Activated T-helper 1 cell treated with anti-CD3 and anti-CD28 coated beads, Interleukin-2, amount 50 U/mL, for 16 hours (primary cell): ENCODE data around the gene DSCAM.

Experiments used
- DNase-seq, 2 donors: peaks; one replicate each; pipeline ENCODE4 v3.0.0-alpha.2; 2020; ENCODE audit warnings: low read depth in 1 of 2, low spot score in 1 of 2

DSCAM gene

DNA sequence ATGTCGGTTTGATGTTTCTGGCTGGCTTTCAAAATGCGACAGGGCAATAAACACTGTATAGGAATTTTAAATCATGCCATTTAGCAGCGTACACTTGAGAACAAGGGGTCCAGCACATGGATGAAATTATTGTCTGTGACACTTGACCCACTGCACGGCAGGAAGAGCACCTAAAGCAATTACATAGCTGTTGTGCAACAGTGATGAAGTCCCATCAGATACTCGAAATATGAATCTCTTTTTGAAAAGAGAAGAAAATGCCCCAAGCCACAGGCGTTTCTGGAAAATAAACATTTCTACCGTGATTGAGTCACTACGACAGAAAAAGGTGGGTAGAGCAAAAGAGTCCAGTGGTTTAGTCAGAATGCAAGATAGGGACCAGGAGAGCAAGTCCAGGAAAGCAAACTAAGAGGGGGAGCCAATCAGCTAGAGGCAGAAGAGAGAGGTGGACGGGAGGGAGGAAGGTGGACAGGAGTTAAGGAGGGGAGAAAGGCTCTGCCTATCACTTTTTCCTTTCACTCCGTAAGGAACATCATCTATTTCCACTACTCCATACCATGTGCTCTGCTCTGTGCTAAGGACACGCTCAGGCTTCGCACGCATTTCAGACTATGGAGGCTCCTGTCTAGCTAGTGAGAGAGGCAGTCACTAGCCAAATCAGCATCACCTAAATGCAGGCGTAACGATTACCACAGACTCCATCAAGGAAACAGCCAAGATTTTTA, 6.4 kb downstream of the DSCAM start:
- no peak for DNase-seq

DNA sequence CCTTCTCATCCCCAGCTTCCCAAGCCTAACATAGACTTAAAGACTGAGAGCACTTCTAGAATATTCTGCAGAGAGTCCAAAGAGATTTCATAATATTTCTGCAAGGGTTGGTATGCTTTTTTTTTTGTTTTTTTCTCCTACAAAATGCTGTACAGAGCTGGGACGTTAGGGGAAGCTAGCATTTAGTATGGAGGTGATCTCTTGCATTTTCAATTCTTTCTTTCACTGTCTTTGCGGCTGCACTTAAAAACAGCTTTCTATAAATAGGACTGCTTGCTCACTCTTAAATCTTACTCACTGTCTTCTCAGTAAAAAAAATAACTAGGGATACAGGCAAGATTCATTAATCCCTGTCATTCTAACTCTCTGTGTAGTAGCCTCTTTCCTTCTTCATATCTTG, 7.4 kb downstream of the DSCAM start:
- no peak for DNase-seq

DNA sequence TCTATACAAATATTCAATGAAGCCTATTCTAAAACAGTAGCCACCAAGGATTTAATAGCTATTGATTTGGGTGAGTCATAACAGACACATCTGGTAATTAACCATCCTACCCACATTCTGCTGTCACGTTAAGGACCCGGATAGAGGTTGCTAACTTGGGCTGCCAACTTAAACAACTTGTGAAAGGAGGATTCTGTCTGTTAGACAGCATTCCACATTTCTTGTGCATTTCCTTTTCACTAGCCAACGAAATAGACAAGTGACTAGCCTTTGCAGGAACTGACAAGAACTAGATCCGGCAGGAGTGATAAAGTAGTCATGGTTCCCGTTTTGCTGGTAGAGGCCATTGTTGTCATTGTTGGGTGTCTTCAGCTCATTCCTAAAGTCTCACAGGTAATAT, 9.5 kb downstream of the DSCAM start:
- no peak for DNase-seq

DNA sequence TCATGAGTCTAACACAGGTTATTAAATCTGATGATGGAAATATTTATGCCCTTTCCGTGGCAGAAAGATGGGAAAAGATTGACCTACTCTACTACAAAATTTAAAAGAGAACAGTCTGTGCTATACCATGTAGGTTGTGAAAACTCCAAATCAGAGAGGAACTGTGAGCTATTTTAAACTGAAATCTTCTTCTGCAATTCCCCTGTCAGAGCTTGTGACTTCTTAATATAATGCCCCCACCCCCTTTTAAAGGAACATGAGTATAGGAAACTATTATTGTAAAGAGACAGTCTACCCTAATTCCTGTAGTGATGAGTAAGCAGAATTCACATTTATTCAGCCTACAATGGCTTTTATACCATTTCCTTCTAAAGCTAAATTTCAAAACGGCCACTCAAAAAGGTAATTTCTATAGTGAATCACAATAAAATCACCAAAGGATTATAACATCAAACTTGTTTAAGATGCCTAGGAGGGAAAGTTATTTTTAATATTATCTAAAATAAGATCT, 11.7 kb downstream of the DSCAM start:
- no peak for DNase-seq

DNA sequence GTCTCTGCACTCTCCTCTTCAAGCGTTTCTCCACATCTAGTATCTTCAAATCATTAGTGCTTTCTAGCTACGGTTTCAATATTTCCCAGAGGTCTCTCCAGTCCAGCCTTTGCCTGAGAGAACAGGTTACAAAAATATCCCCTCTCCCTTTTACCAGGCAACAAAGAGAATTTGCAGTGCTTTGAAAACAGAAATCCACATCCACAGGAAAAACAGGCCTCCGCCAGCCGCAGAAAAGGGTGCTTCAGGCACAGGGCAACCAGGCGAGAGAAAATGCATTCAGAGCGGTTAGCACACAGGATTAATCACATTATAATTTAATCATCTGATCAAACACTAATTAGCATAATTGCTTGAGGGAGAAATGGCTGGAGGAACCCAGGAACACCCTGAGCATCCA, 13.8 kb downstream of the DSCAM start:
- DNase-seq, result no peak

DNA sequence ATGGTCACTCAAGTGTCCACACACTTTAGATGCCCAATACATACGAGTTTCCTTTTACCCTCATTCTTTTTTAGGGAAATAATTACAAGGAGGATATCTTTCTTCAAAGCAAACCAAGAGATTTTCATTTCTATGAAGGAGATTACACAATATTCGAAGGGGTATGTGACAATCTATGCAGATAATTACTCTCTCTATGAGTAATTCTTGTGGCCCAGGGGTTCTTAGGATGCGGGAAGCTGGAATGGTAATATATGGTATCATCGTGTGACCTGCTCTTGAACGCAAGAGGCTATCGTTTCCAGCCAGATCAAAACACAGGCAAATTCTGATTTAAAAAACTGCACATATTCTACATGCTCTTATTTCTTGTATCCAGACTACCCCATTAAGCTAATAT, 14.6 kb downstream of the DSCAM start:
- no peak for DNase-seq

DNA sequence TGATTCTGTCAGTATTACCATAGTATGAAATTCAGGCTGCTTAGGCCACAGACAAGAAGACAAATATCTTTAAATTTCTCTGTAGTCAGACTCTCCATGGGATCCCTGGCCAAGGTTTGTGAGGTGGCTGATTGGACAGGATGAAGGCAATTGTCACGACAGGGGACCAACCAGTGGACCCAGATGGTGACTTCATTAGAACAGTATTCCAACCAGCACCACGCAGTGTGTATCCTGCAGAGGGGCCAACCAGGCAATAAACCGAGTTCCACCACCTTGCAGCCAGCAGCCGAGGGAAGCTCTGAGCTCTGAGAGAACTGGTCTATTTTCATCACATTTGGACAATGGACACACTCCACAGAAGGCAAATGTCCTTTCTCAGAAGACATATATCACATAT, 16.1 kb downstream of the DSCAM start:
- no peak for DNase-seq

DNA sequence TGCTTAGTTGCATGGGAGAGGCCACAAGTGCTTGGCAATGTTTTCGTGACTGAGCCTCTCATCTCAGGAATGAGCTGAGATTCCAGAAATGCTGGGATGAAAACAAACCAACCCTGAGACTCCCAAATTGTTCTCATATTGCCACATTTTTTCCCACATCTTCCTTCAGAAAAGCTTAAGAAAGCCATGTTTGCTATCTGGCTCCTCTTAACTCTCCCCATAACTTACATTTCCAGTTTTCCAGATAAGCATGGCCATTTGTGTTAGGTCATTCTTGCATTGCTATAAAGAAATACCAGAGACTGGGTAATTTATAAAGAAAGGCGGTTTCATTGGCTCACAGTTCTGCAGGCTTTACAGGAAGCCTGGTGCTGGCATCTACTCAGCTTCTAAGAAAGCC, 17.2 kb downstream of the DSCAM start:
- no peak for DNase-seq

DNA sequence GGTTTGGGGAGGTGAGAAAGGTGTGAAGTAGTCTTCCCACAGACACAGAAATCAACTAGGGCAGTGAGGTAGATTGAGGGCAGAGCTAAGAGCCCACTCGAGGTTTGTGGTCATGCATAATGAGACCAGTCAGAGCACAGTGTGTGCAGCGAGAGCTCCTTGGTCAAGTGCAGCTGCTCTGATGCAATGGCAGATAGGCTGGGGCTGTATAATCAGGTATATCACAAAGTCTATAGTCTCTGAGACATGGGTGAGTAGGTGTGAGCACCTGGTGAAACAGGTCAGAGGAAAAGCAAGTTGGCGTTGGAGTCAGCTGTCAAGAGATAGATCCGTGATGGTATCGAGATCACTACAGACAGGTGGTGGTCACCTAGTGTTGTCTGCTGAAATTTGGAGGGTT, 17.6 kb downstream of the DSCAM start:
- no peak for DNase-seq

DNA sequence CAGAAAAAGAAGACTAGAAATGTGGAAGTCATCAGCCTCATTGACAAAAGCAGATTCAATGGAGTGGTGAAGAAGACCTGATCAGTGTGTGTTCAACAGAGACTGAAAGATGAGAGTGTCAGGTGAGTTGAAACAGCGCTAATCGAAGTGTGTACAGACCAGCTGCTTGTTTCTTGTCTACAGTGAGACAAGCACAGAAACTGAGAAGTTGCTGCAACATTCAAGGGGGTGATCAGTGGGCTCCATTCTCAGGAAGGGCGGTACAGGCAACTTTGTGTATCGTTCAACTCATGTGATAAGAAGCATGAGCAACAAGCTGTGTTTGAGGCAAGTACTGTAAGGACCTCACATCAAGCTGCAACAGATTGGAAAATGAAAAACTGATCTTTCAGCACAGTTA, 19.4 kb downstream of the DSCAM start:
- DNase-seq, result no peak

DNA sequence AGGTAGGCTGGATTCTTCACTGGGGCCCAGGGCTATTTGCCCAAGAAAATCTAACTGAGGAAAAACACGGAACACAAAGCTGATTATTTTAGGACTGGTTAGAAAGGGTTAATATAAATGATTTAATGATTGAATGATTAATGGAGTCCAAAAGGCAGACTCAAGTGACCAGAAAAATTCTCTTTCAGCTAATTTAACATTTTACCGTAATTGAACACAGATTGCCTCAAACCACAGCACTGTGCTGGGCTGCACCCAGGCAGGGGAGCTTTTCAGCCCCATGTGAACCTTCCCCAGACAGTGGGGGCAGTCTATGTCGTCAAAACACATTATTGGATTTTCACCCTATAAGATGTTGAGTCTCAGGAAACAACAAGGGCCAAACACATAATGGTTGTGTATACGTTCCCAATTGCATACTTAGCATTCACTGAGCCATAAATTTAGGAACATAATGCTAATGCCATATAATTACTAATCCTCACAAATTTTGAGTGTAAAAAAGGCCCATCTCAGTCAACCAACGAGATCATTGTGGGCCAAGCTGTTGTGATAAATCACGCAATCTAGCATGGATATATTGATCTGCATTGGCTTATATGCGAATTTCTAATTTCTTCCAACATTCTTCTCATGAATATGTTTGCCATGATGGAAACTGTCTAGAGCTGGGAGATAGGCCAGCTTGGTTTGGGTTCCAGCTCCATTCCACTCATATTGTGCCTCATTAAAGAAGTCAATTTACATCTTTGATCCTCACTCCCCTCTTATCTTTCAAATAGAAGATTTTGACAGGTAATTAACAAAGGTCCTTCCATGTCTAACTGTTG, 27.7 kb downstream of the DSCAM start:
- DNase-seq, result no peak

DNA sequence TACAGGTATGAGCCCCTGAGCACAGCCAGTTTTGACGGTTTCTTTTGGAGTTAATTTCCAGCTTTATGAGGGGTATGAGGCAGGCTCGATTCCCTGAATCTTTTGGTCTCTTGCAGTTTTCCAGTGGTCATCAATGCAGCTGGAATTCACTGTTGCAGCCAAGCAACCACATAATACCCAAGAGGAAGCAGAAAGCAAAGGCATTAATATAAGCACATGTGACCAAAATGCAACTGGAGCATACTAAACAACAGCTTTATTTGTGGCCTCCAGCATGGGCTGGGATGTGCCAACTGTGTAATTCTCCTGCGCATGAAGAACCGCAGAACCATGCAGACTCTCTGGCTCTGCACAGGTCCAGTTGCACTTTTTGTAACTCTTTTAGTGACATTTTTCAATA, 33.0 kb downstream of the DSCAM start:
- DNase-seq, result no peak

DNA sequence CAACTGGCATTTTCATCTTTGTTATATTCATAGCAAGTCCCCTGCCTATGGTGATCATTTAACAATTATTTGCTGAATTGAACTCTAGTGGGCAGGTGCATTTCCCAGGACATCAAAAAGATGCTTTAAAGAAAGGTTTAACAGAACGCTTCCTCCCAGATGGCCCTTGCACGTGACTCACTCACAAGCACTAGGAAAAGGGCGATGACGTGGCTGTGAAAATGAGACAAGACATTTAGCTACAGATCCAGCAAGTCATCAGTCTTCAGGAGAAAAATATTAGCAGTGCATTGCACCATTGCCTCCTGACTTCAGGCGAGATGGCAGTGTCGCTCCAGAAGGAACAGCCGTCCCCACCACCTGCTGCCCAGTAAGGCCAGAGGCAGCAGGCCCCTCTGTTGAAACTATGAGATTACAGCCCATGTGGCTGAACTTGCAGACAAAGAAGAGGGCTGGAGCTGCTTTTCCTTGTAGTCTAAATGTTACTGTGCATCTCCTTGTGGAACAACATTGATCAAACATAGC, 37.2 kb downstream of the DSCAM start:
- no peak for DNase-seq

DNA sequence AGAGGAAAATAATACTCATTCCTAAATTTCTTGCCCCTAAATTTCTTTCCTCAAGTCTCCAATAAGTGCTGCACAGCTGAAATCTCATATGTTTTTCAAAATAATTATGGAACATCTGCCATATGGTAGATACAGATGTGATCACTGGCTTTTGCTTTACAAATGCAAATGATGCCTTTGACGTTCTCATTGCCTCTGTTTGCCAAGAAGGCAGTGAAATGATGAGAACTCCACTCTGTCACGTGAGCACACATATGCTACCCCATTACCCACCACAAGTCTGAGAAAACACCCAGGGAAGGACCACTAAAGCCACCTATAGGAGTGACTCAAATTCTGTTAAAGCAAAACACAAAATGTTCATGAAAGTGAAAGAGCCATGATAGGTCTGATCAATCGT, 43.9 kb downstream of the DSCAM start:
- DNase-seq, result no peak

DNA sequence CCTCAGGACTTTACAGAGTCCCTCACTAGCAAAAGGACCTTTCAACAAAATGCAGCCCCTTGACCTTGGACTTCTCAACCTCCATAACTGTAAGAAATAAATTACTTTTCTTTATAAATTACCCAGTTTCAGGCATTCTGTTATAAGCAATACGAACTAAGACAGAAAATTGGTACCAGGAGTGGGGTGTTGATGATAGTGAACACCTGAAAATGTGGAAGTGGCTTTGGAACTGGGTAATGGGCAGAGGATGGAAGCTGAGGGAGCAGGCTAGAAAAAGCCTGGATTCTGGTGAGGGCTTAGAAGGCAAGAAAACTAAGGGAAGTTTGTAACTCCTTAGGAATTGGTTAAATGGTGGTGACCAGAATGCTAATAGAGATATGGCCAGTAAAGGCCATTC, 46.8 kb downstream of the DSCAM start:
- no peak for DNase-seq

DNA sequence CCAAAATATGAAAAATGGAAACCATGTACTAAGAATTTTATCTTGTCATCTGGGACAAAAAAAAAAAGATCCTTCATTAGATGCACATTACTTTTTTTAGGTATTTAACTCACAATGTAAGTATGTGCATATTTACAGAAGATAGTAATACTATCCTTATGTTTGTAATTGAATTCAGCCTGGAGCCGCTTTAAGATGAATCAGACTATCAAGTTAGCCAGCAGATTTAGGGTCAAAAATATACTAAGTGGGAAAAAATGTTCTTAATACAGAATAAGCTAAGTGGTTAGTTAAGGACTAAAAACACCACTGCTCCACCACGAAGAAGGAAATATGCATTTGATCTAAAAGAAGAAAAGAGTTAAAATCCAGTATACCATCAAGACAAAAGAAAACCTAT, 49.1 kb downstream of the DSCAM start:
- DNase-seq, result no peak

DNA sequence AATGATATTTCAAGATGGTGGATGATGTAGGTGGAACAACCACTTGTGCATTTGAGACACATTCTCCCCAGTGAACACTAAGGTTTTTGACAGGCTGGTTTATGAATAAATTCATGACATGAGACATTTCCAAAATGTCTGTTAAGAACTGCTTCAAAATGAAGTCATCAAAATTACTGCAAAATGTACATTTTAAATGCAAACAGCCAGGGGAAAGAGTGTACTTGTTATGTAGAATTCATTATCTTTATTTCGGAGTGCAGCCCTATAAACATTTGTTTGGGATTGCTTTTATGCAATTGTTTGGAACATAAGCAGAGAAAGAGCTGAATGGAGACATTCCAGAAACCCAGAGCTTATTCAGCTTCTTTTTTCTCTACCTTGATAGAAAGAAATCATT, 49.5 kb downstream of the DSCAM start:
- no peak for DNase-seq

DNA sequence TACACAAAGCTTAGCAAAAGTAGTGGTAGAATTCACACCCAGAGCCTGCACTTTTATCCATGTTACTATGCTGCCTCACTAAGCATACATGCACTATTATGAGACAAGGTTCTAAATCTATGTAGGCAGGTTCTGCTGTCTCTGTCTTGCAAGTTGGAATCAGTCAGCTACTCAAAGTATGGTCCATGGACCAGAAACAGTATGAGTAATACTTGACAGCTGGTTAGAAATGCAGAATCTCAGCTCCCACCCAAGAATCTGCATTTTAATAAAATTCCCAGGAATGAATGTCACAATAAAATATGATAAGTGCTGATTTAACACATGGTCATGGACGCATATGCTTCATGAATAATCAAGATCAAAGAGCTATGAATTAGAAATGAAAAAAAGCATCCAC, 50.5 kb downstream of the DSCAM start:
- DNase-seq, result no peak

DNA sequence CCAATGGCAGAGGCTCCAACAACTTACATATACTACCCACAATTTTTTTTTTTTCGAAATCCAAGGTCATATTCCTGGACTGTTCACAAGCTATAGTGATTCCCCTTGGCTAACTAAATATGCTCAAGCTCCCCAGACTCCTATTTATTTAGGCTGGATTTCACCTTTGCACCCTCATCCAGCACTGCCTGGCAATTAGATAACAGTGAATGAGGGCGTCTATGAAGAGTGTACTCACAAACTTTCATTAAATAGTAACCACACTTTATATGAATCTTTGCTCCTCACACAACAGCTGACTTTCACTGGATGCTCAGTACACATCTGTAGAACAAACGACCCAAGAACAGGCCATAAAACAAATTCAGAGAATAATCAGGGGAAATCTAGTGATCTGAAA, 51.6 kb downstream of the DSCAM start:
- DNase-seq, result no peak

DNA sequence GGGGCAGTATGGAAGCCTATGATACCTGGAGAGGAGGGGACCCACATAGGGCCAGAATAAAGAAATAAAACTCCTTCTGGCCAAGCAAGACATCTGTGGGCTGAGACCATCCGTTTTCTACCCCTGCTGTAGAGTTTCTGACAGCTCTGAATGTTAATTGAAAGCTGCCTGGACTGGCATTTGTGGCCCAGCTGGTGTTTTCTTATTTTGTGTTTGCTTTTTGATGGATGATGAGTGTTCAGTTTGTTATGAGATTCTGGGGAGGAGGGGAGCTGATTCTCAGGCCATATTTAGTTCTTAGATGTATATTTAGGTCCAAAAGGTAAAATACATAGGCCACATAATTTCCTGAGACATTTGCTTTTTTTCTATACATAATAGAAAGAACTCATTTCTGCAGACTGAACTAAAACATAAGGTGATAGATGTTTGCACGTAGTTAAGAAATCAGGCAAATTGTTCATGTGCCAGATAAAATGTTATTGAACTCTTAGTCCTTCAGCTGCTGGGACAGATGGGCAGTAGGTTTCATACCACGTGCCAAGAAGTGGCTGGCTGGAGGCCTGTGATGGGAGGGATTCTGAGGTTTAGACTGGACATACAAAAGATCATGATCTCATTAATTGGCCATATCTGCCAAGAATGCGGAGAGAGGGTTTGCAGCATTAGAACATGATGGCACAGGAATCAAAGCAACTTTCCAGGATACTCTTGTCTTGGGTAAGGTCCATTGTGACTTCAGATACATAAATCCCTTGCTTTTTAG, 54.1 kb downstream of the DSCAM start:
- DNase-seq, result no peak

DNA sequence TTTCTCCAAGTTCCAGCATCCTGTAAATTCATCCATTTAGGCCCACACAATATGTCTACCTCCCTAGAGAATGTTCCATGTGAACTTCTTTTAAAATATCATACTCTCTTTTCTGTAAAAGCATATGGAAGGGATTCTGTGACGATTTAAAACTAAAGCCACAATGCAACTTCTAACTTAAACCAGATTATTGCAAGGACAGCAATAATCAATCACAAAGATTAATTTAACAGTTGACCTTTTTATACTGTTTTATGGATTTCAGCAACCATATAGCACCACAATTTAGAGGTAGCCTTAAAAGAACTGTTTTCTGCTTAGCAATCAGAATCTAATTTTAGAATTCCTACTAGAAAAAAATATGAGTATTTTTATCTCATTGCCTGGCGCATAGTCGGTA, 58.3 kb downstream of the DSCAM start:
- no peak for DNase-seq

DNA sequence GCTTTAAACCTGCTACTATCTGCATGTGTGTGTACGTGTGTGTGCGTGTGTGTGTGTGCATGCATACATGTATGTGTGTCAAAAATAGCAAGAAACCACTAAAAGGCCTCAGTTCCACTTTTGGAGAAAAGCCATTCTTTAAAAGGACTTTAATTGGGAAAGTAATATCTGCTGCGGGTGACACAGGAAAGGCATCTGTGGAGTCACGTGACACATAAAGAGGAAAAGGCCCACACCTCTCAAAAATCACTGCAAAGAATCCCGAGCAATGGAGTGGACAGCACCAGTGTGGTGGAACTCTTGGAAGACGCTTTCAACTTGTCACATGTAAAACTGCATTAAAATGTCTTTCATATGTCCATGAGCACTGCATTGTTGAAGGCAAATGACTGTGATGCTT, 63.6 kb downstream of the DSCAM start:
- no peak for DNase-seq
